C4-2B (cell line): ENCODE measurements around the gene UVRAG.

Source experiments
- ZFX ChIP-seq: fragments of 450-650 bp; IDR thresholded peaks from 2 replicates; pipeline ENCODE4 v1.6.1; 2017
- TF ChIP-seq, protein P1 (sequence below): fragments of 450-650 bp; conservative IDR thresholded peaks from 2 replicates; pipeline ENCODE4 v1.5.1; 2017; ENCODE audit warnings: mild to moderate bottlenecking

DNA sequence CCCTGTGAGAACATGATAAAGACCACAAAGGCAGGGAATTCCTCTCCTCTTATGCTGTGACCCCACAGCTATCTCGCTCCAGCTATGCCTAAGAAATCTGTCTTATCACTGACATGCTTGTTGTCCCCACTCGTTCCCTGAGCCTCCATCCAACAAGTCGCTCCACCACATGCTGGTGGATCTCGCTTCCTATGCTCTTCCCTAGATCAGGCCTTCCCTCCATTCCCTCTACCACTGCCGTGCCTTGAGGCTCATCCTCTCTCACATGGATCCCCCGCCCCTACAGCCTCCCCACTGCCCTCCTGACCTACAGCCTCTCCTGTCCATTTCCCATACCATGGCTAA is 47.8 kb upstream of the UVRAG start:
- TF ChIP-seq, protein P1, sequence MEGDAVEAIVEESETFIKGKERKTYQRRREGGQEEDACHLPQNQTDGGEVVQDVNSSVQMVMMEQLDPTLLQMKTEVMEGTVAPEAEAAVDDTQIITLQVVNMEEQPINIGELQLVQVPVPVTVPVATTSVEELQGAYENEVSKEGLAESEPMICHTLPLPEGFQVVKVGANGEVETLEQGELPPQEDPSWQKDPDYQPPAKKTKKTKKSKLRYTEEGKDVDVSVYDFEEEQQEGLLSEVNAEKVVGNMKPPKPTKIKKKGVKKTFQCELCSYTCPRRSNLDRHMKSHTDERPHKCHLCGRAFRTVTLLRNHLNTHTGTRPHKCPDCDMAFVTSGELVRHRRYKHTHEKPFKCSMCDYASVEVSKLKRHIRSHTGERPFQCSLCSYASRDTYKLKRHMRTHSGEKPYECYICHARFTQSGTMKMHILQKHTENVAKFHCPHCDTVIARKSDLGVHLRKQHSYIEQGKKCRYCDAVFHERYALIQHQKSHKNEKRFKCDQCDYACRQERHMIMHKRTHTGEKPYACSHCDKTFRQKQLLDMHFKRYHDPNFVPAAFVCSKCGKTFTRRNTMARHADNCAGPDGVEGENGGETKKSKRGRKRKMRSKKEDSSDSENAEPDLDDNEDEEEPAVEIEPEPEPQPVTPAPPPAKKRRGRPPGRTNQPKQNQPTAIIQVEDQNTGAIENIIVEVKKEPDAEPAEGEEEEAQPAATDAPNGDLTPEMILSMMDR = no peak
- TF ChIP-seq ZFX = no peak
